Activated CD4-positive, alpha-beta T cell treated with anti-CD3 and anti-CD28 coated beads, Interleukin-2, amount 50 U/mL, for 16 hours (primary cell): Measurements from ENCODE around the gene RNF208.

Source experiments
- DNase-seq: peaks from one replicate; pipeline ENCODE4 v3.0.0-alpha.2; 2020

Gene RNF208

DNA sequence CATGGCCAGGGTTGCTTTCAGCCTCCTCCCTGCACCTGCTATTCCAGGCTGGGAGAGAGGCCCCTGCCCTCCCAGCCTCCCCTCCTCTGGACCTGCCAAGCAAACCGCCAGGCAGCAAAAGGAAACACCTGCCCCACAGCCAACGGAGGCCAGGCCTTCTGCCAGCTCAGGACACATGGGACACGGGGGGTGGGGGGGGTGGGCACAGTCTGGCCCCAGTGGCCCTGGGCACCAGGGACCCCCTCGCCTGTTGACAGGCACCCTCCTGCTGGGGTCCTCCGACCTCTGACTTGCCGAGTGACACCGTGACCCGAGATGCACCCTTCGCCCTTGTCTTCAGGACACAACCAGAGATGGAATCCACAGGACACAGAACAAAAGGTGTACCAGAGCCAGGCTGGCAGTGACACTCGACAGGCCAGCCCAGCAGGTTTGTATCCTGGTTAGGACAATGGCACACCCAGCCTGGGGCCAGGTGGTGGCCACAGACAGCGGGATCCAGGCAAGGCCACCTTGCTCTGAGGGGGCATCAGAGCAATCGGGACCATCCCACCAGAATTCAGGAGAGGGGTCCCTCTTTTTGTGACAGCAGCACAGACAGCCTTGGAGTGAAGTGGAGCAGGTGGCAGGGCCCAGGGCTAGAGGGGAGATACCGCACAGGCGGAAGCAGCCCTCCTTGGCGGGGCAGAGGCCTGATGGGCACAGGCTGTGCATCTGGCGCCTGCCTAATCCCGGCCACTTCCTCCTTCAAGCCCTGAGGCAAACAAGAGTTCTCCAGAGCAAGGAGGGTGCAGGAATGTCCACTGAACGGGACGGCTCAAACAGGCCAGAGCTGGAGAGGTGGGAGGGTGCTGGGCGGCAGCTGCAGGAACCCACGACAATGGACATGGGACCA lies 48.9 kb downstream of the RNF208 start:
- no peak for DNase-seq

DNA sequence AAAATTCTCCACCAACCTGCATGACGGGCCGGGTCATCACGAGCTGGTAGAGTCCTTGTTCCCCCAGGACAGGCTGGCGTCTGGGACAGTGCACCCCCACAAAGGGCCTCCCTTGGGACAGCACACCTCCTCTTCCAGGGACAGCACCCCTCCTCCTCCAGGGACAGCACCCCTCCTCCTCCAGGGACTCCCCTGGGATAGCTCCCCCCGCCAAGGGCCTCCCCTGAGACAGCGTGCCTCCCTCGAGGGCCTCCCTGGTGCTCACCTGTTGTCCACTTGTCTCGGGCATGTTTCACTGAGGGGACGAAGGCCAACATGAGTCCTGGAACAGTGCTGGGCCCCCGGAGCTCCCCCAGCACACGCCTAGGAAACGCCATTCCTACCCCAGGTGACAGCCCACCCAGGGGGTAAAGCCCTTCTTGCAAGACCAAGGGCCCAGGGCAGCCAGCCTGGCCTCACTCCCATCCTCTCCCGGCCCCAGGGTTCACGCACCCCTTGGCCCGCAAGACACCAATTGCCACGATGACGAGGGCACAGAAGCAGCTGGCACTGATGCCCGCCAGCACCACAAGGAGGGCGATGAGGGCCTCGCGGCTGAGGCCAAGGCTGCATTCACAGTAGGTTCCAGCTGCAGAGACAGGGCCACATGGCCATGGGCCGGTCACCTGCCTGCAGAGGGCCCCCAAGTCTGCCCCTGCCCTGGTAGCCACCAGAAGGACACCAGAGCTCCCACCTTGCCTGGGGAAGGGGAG lies 50.7 kb downstream of the RNF208 start:
- no peak for DNase-seq

DNA sequence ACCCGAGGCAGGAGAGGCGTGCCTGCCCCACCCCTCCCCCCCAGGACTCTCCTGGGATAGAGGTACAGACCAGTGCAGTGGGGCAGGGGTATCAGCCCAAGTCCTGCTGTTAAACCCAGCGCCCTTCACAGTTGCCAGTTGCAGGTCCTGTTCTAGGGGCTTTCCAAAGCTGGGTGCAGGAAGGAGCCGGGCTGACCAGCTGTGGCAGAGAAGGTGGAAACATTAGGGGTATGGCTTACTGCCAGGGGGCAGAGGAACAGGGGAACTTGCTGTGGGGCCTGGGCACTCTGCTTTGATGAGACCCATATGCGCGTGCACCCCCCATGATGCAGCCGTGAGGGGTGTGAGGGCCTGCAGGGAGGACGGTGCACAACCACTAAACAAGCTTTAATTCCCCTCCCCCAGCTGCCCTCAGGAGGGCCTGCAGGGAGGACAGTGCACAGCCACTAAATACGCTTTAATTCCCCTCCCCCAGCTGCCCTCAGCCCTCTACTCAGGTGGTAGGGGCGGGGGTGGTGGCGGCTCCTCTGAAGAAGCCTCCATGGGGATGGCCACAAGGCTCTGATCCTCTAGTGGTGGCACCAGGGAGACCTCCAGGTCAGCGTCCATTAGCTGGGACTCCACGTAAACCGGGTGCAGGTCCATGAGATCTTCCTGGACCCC lies 51.4 kb downstream of the RNF208 start:
- no peak for DNase-seq
